ENCODE measurements around the gene ADAMTS16. TPM values are rescaled to one million over a fixed set of nuclear protein-coding genes. Genes with fewer than 3 reads are reported as not detected.

ADAMTS16 gene
- total RNA-seq, 1 experiment from 2014 or later, result not detected

DNA sequence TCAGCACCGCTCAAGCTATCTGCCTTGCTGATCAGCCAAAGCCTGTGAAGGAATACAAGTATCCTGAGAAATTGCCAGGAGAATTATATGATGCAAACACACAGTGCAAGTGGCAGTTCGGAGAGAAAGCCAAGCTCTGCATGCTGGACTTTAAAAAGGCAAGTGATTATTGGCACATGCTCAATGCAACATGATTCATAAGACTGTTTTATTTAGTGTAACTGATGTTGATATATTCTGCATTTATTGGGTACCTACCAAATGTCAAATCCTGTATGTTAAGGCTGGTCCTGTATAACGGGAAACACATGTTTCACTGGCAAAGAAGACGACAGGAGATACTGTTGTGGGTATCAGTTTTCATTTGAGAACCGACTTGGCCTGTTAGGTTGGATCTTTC, 69.0 kb downstream of the ADAMTS16 start:
- no peak overlapping the region for H3K27ac Mint-ChIP-seq (ENCODE audit: unreplicated experiment)
- H3K36me3 Mint-ChIP-seq (ENCODE audit: insufficient read depth, unreplicated experiment), result no peaks in the 10 kb centered on the region
- no peak overlapping the region for H3K4me3 Mint-ChIP-seq (ENCODE audit: low read depth, unreplicated experiment)
- CTCF ChIA-PET, result no interaction called here
- BruUV-seq (replicated peaks), result no TSS peak
- intact Hi-C loops (cut with micrococcal nuclease; ENCODE audit: unreplicated experiment), result no loop called here
- H3K4me1 Mint-ChIP-seq (ENCODE audit: low read depth, unreplicated experiment), result no peaks in the 10 kb centered on the region
- DNase-seq, result no peak
- TF ChIP-seq, protein P1, sequence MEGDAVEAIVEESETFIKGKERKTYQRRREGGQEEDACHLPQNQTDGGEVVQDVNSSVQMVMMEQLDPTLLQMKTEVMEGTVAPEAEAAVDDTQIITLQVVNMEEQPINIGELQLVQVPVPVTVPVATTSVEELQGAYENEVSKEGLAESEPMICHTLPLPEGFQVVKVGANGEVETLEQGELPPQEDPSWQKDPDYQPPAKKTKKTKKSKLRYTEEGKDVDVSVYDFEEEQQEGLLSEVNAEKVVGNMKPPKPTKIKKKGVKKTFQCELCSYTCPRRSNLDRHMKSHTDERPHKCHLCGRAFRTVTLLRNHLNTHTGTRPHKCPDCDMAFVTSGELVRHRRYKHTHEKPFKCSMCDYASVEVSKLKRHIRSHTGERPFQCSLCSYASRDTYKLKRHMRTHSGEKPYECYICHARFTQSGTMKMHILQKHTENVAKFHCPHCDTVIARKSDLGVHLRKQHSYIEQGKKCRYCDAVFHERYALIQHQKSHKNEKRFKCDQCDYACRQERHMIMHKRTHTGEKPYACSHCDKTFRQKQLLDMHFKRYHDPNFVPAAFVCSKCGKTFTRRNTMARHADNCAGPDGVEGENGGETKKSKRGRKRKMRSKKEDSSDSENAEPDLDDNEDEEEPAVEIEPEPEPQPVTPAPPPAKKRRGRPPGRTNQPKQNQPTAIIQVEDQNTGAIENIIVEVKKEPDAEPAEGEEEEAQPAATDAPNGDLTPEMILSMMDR (IDR thresholded peaks at IDR 0.05; ENCODE audit: unreplicated experiment), result no peak
- H3K9me3 Mint-ChIP-seq (ENCODE audit: low read depth, unreplicated experiment), result peaks cover 6% of the 10 kb centered on the region
- no peaks in the 10 kb centered on the region for H3K27me3 Mint-ChIP-seq (ENCODE audit: unreplicated experiment)

DNA sequence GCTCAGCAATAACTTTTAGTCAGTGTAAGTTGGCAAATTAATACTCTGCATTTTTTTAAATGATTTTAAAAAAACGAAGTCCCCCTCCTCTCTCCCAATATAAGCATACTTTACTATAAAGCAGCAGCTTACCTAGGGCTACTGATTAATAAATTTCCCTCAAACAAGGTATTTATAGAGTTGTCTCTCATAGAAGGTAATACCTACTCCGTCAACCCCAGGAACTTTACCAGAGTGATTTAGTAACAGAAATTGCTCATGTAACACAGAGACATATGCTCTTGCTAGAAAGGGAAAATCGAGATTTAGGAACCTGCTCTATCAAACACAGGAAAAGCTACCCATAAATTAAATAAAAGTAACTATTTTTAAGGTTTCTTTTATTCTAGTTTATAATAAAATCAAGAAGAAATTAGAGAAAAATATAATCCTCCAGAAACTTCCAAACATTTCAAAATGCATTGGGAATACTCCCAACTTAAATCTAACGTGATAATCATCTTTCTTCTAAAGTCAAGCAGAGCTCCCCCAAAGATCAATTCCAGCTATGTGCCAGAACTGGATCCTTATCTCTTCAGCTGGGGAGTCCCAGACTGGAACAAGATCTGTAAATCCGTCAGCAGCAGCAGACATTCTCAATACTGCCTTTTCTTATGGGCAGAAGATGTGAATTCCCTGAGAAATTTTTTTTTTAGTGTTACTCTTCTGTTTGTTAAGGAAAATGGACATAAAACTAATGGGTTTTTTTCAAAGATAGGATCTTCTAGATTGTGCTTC, 69.6 kb downstream of the ADAMTS16 start:
- TF ChIP-seq, protein P1 (IDR thresholded peaks at IDR 0.05; ENCODE audit: unreplicated experiment), result no peak
- intact Hi-C loops (cut with micrococcal nuclease; ENCODE audit: unreplicated experiment), result no loop called here
- Mint-ChIP-seq H3K9me3 (ENCODE audit: low read depth, unreplicated experiment) (peaks cover 6% of the 10 kb centered on the region), H3K36me3 (ENCODE audit: insufficient read depth, unreplicated experiment) (no peaks in the 10 kb centered on the region), H3K4me1 (ENCODE audit: low read depth, unreplicated experiment) (no peaks in the 10 kb centered on the region), H3K27me3 (ENCODE audit: unreplicated experiment) (no peaks in the 10 kb centered on the region), H3K27ac (ENCODE audit: unreplicated experiment) (no peak overlapping the region), H3K4me3 (ENCODE audit: low read depth, unreplicated experiment) (no peak overlapping the region)
- DNase-seq, result no peak
- CTCF ChIA-PET, result no interaction called here
- BruUV-seq (replicated peaks), result no TSS peak

DNA sequence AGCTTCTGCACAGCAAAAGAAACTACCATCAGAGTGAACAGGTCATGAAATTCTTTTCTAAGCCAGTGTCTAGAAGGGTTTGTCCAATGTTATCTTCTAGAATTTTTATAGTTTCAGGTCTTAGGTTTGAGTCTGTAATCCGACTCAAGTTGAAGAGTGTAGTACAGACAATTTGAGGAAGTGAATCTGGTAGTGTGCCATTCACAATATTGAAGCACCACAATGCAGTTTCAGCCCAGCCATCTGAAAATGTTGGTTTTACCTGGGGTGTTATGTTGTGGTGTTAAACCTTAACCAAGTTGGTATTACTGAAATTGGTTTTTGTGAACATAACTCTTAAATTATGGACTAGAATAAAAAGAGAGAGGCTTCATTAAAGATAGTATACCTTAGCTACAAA, 77.2 kb downstream of the ADAMTS16 start:
- Mint-ChIP-seq H3K4me1 (ENCODE audit: low read depth, unreplicated experiment) (no peaks in the 10 kb centered on the region), H3K4me3 (ENCODE audit: low read depth, unreplicated experiment) (no peak overlapping the region), H3K27me3 (ENCODE audit: unreplicated experiment) (no peaks in the 10 kb centered on the region), H3K27ac (ENCODE audit: unreplicated experiment) (no peak overlapping the region), H3K36me3 (ENCODE audit: insufficient read depth, unreplicated experiment) (no peaks in the 10 kb centered on the region), H3K9me3 (ENCODE audit: low read depth, unreplicated experiment) (peaks cover 7% of the 10 kb centered on the region)
- TF ChIP-seq, protein P1 (IDR thresholded peaks at IDR 0.05; ENCODE audit: unreplicated experiment), result no peak
- CTCF ChIA-PET, result no interaction called here
- no peak for DNase-seq
- intact Hi-C loops (cut with micrococcal nuclease; ENCODE audit: unreplicated experiment), result no loop called here
- BruUV-seq (replicated peaks), result no TSS peak

DNA sequence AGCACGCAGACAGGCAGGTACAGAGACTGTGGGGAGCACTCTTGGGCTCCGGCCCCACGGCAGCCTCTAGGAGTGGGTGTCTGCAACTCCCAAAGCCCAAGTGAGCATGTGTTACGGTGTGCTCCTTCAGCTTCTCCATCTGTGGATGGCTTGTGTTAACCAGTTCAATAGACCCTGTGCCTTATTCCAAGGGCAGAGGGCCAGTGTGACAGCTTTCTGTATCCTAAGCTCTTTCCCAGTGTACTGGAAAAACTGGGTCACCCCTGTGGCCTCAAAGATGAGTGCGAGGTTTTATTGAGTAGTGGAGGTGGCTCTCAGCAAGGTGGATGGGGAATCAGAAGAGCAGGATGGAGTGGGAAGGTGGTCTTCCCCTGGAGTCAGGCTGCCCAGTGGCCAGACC, 78.3 kb downstream of the ADAMTS16 start:
- Mint-ChIP-seq H3K27ac (ENCODE audit: unreplicated experiment) (no peak overlapping the region), H3K36me3 (ENCODE audit: insufficient read depth, unreplicated experiment) (no peaks in the 10 kb centered on the region), H3K9me3 (ENCODE audit: low read depth, unreplicated experiment) (peaks cover 6% of the 10 kb centered on the region), H3K27me3 (ENCODE audit: unreplicated experiment) (no peaks in the 10 kb centered on the region), H3K4me1 (ENCODE audit: low read depth, unreplicated experiment) (no peaks in the 10 kb centered on the region), H3K4me3 (ENCODE audit: low read depth, unreplicated experiment) (no peak overlapping the region)
- TF ChIP-seq, protein P1 (IDR thresholded peaks at IDR 0.05; ENCODE audit: unreplicated experiment), result no peak
- no TSS peak for BruUV-seq (replicated peaks)
- CTCF ChIA-PET, result no interaction called here
- DNase-seq, result no peak
- intact Hi-C loops (cut with micrococcal nuclease; ENCODE audit: unreplicated experiment), result no loop called here
